DMS153 (cell line): ENCODE data around the gene IRF2BP2.

Experiments used
- DNase-seq: peaks from one replicate; lab custom pipeline; 2025; lab: John Stamatoyannopoulos, UW

Gene IRF2BP2

GRCh38 chr1:234583755-234584419 is 26.1 kb downstream of the IRF2BP2 start:
- DNase-seq: no peak

GRCh38 chr1:234582681-234583301 is 27.2 kb downstream of the IRF2BP2 start:
- no peak for DNase-seq

- no peak for DNase-seq
Observed at GRCh38 chr1:234582186-234582585, 27.8 kb downstream of the IRF2BP2 start.

DNA sequence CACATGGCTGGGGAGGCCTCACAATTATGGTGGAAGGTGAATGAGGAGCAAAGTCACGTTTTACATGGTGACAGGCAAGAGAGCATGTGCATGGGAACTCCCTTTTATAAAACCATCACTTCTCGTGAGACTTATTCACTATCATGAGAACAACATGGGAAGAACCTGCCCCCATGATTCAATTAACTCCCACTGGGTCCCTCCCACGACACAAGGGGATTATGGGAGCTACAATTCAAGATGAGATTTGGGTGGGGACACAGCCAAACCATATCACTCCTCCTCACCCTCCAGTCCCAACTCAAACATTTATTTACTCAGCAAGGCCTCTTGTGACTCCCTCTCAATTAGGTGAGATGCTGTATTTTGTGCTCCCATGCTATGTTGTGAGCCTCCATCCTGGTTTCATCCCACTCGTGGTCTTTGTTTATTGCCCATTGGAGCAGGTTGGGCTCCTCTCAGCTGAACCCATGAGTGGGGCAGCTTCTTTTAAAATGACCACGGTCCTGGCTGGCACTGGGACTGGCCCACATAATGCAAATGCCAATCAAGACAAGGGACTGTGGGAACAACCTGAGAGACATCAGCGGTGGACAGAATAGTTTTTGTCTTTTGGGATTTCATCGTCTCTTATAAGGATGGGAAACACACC is 28.8 kb downstream of the IRF2BP2 start:
- no peak for DNase-seq

GRCh38 chr1:234579967-234580366 is 30.0 kb downstream of the IRF2BP2 start:
- no peak for DNase-seq

GRCh38 chr1:234578735-234579134 is 31.2 kb downstream of the IRF2BP2 start:
- no peak for DNase-seq

DNA sequence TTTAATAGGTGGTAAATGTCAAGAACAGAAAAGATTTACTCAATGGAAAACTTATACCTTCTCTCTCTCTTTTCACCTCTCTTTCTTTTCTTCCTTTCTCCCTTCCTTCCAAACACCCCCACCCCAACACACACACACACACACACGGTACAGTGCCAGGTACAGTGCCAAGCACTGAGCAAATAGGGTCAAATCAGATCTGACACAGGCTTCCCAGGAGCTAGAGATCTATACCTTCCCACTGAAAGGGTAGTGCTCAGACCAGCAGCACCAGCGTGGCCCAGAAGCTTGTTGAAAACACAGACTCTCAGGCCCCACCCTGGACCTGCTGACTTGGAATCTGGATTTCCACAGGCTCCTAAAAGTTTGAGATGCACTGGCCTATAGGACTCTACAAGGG is 31.9 kb downstream of the IRF2BP2 start:
- DNase-seq: no peak

- no peak for DNase-seq
Observed at GRCh38 chr1:234573711-234574299, 36.2 kb downstream of the IRF2BP2 start.

DNA sequence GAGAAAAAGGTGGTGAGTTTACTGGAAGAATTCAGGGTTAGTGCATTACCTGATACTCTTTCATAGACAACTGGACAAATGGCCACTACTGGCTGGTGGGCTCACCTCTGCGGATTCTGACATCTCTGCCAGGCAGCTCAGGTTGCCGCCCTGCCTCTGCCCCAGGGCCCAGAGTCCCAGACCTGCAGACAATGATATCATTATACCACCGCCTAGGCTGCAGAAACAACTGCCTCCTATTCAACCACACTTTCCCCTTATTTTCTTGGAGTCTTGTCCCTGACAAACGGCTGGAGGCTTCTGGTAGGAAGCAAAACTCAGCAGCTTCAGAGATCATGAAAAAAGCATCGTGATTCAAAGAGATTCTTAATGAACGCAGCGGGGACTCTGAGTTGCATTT is 37.0 kb downstream of the IRF2BP2 start:
- no peak for DNase-seq

DNA sequence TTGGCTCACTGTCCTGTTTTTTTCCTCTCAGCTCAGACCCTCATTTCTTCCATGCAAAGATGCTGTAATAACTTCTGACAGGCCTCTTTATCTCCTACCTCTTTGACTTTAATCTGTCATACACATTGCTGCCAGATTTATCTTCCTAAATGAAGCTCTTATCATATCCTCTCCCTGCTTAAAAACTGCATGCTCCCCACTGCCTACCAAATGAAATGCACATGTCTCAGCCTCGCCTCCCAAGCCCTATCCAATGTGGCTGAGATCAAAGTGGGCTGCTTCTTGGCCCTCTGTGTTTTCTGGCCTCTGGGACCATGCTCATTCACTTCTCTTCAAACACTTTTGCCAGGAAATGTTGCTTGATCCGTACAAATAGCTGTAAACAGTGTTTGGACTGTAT is 38.3 kb downstream of the IRF2BP2 start:
- DNase-seq: no peak

- DNase-seq: no peak
Observed at GRCh38 chr1:234570329-234571120, 39.5 kb downstream of the IRF2BP2 start.

DNA sequence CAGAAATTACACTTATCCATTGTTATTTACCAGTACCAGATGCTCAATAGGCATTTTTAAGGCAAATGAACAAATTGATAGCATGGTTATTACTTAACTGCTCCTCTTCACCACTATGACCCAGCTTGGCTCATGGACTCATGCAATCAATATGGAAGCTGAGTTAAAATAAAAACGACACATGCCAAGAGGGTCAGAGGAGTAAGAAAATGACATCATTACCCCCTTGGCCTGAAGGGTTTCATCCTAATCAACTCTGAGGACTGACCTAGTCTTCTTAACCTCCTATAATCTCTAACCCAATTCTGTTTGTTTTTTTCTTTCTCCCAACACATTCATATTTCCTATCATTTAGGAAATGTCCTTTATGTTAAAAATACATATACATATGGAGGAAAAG is 41.6 kb downstream of the IRF2BP2 start:
- DNase-seq: no peak

DNA sequence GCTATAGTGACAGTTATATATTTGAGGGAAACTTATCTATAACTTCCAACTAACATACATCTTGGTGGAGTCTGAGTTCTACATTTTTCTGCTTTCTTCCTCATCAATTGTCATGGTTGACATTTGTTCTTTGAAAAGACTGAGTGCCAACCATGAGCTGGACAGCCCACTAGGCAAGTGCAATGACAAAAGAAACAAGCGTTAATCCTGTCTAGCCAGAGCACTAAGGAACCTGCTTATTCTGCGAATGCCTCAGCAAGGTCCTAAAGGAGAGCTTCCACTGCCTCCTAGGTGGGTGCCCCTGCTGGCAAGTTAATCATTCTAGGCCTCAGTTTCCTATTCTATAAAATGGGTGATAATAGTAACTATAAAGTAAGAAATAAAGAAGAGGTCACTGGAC is 44.8 kb downstream of the IRF2BP2 start:
- DNase-seq: no peak

- DNase-seq: no peak
Observed at GRCh38 chr1:234564035-234565029, 45.6 kb downstream of the IRF2BP2 start.

DNA sequence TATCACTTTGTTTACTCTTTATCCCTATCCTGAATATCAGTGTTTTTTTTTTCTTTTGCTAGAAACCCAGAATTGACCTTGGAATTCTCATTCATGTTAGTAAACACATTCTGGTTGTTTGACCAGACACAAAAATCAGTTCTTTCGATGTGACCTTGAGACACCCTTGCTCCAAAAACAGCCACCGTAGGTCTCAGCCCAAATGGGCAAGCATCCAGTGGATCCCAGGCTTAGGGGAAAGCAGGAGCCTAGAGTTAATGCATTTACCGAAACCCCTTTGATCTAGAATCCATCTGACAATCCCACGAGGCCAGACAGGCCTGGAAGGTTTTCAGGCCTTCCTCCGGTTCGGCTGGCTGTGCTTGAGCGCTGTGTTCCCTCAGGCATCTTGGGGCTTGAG is 47.6 kb downstream of the IRF2BP2 start:
- no peak for DNase-seq

GRCh38 chr1:234561319-234561718 is 48.7 kb downstream of the IRF2BP2 start:
- no peak for DNase-seq

GRCh38 chr1:234559902-234560676 is 49.9 kb downstream of the IRF2BP2 start:
- no peak for DNase-seq

GRCh38 chr1:234559152-234559901 is 50.7 kb downstream of the IRF2BP2 start:
- no peak for DNase-seq

GRCh38 chr1:234558330-234558836 is 51.6 kb downstream of the IRF2BP2 start:
- DNase-seq: no peak
